Neuronal stem cell (in vitro differentiated cells): ENCODE measurements around the gene INTS13.
"Not testable (repeated sequence)": the region's sequence is repeated elsewhere in the genome, so short reads cannot be mapped to it uniquely, and the experiment has no call there.

Experiments
- DNase-seq: peaks from one replicate; pipeline ENCODE4 v3.0.0-alpha.2; 2013; ENCODE audit warnings: low spot score
- H2AFZ ChIP-seq: one replicate; pipeline ENCODE4 v1.6.1; 2013; ENCODE audit warnings: mild to moderate bottlenecking, low read length, inconsistent platforms
- H2AK5ac ChIP-seq: 2 replicates; pipeline ENCODE4 v1.6.1; 2013; ENCODE audit warnings: low read depth, mild to moderate bottlenecking, inconsistent platforms, low read length, moderate library complexity, mixed read lengths
- H2BK120ac ChIP-seq: 2 replicates; pipeline ENCODE4 v1.6.1; 2013; ENCODE audit warnings: low read depth, mild to moderate bottlenecking, inconsistent platforms, low read length, moderate library complexity, mixed read lengths
- H2BK12ac ChIP-seq: one replicate; pipeline ENCODE4 v1.6.1; 2013; ENCODE audit warnings: low read length, inconsistent platforms
- H2BK15ac ChIP-seq: 2 replicates; pipeline ENCODE4 v1.6.1; 2013; ENCODE audit warnings: mild to moderate bottlenecking, low read length, inconsistent platforms, mixed read lengths
- H2BK5ac ChIP-seq: one replicate; pipeline ENCODE4 v1.6.1; 2013; ENCODE audit warnings: inconsistent platforms, mild to moderate bottlenecking, low read length, moderate library complexity
- H3K14ac ChIP-seq: one replicate; pipeline ENCODE4 v1.6.1; 2013; ENCODE audit warnings: low read length, inconsistent platforms
- H3K18ac ChIP-seq: 2 replicates; pipeline ENCODE4 v1.6.1; 2013; ENCODE audit warnings: low read length, inconsistent platforms
- H3K23ac ChIP-seq: 2 replicates; pipeline ENCODE4 v1.6.1; 2013; ENCODE audit warnings: low read depth, mild to moderate bottlenecking, mixed read lengths, low read length, inconsistent platforms; ENCODE audit not compliant: poor library complexity
- H3K27ac ChIP-seq: replicated peaks from 3 replicates; pipeline ENCODE4 v1.5.1; 2013; ENCODE audit warnings: low read length, inconsistent platforms
- H3K27me3 ChIP-seq, 3 experiments: 2 replicates each; pipeline ENCODE4 v1.6.1; 2013; ENCODE audit warnings: low read length in 3 of 3, mild to moderate bottlenecking in 2 of 3, inconsistent platforms in 1 of 3, low read depth in 1 of 3, mixed read lengths in 1 of 3, moderate library complexity in 1 of 3; ENCODE audit not compliant: control insufficient read depth in 3 of 3, insufficient read depth in 3 of 3
- H3K36me3 ChIP-seq, 2 donors: replicated peaks in 1 of 2; 2 replicates each; pipeline ENCODE4 v1.6.1; 2013; ENCODE audit warnings: low read length in 2 of 2; ENCODE audit not compliant: control insufficient read depth in 2 of 2, insufficient read depth in 2 of 2
- H3K4ac ChIP-seq: 2 replicates; pipeline ENCODE4 v1.6.1; 2013; ENCODE audit warnings: inconsistent platforms, mild to moderate bottlenecking, low read length, moderate library complexity
- H3K4me1 ChIP-seq, 2 donors: 1 replicate in 1 of 2; 2 replicates in 1 of 2; pipeline ENCODE4 v1.6.1; 2013; ENCODE audit warnings: low read length in 2 of 2, low read depth in 1 of 2; ENCODE audit not compliant: control insufficient read depth in 2 of 2, insufficient read depth in 1 of 2
- H3K4me2 ChIP-seq: one replicate; pipeline ENCODE4 v1.6.1; 2013; ENCODE audit warnings: mild to moderate bottlenecking, low read length, inconsistent platforms; ENCODE audit not compliant: insufficient read depth, poor library complexity, severe bottlenecking
- H3K4me3 ChIP-seq, 2 donors: 2 replicates each; pipeline ENCODE4 v1.5.1; 2013; ENCODE audit warnings: low read length in 2 of 2, mild to moderate bottlenecking in 2 of 2, inconsistent platforms in 1 of 2, moderate library complexity in 1 of 2
- H3K79me1 ChIP-seq: one replicate; pipeline ENCODE4 v1.6.1; 2013; ENCODE audit warnings: low read depth, mild to moderate bottlenecking, inconsistent platforms, low read length, moderate library complexity
- H3K9ac ChIP-seq: one replicate; pipeline ENCODE4 v1.6.1; 2013; ENCODE audit warnings: mild to moderate bottlenecking, low read depth, low read length, inconsistent platforms; ENCODE audit not compliant: poor library complexity
- H3K9me3 ChIP-seq, 2 donors: replicated peaks in 1 of 2; 2 replicates each; pipeline versions ENCODE3 to v1.6.1; 2013; ENCODE audit warnings: low read length in 2 of 2, mild to moderate bottlenecking in 2 of 2, inconsistent platforms in 1 of 2, low read depth in 1 of 2, mixed read lengths in 1 of 2, moderate library complexity in 1 of 2; ENCODE audit not compliant: control insufficient read depth in 2 of 2, insufficient read depth in 1 of 2
- H4K8ac ChIP-seq: one replicate; pipeline ENCODE4 v1.6.1; 2013; ENCODE audit warnings: low read depth, mild to moderate bottlenecking, inconsistent platforms, low read length, moderate library complexity
- H4K91ac ChIP-seq: one replicate; pipeline ENCODE4 v1.6.1; 2013; ENCODE audit warnings: low read length, low read depth, mild to moderate bottlenecking, inconsistent platforms; ENCODE audit not compliant: poor library complexity
- WGBS, 2 donors: extraction: QIAGEN DNeasy Blood & Tissue Kit; methylation state at CpG; one replicate each; pipeline ENCODE4 v1.1.7; 2013; ENCODE audit warnings: missing lambda C conversion rate in 2 of 2, mixed read lengths in 1 of 2; ENCODE audit not compliant: insufficient read length in 2 of 2, insufficient replicate concordance in 1 of 2; ENCODE audit errors: extremely low coverage in 2 of 2; 5-methylcytosine and 5-hydroxymethylcytosine counted together

The INTS13 gene

DNA sequence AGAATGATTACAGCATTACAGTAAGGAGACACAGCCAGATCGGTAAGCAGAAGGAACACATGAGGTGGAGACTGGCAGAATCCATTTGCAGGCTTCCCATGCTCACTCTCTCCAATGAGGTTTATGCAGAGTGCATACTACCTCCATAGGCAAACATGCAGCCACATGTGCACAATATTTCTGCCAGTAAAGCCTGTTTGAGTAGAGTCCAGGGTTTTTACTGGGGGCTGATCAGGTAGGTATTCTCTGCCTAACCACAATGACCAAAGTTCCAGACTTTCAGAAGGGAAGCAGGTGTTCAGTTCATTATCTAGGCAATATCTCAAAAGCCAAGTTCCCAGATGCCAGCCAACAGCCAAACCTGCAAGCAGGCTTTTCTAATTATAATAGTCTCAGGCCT is 31.1 kb downstream of the INTS13 start:
- Histone ChIP-seq H3K4me1 (no peaks in the 10 kb centered on the region), H3K14ac (no peak overlapping the region), H3K79me1 (no peaks in the 10 kb centered on the region), H3K36me3 (peaks cover 2 to 76% of the 10 kb centered on the region in 2 donors), H2AK5ac (no peak overlapping the region), H2BK5ac (no peak overlapping the region), H3K9me3 (peaks cover 0 to 13% of the 10 kb centered on the region in 2 donors), H2BK120ac (no peak overlapping the region), H2BK15ac (no peak overlapping the region), H4K91ac (no peak overlapping the region), H3K4ac (no peak overlapping the region), H2BK12ac (no peak overlapping the region), H2AFZ (no peak overlapping the region), H3K4me2 (no peak overlapping the region), H4K8ac (no peak overlapping the region), H3K9ac (no peak overlapping the region), H3K27ac (no peak overlapping the region), H3K4me3 (no peak overlapping the region), H3K23ac (no peak overlapping the region), H3K27me3 (no peaks in the 10 kb centered on the region), H3K18ac (no peak overlapping the region)
- DNase-seq: no peak
- WGBS, 2 donors: no CpG with 5 or more reads among the region's 1 CpG

DNA sequence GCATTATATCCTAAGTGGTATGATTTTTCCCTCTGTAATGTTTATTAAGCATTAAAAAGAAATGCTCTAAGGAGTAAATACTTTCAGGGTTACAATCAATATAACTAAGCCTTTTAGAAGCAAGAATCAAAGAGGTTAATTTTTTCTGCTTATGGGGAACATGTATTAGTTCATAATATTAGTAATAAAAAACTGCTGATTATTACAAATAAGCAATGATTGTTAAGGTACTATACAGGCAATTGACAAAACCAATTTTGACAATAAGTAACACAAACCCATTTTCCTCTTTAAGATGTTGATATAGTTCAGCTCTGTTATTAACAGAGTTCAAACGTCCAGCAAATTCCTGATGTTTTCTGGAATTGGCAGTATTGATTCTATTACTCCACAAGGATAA is 31.8 kb downstream of the INTS13 start:
- Histone ChIP-seq H4K91ac (no peak overlapping the region), H2BK120ac (no peak overlapping the region), H4K8ac (no peak overlapping the region), H3K14ac (no peak overlapping the region), H2BK15ac (no peak overlapping the region), H2BK5ac (no peak overlapping the region), H3K9ac (no peak overlapping the region), H2BK12ac (no peak overlapping the region), H3K79me1 (no peaks in the 10 kb centered on the region), H3K4me2 (no peak overlapping the region), H3K18ac (no peak overlapping the region), H3K4ac (no peak overlapping the region), H3K9me3 (peaks cover 0 to 13% of the 10 kb centered on the region in 2 donors), H3K27me3 (no peaks in the 10 kb centered on the region), H3K36me3 (peaks cover 2 to 69% of the 10 kb centered on the region in 2 donors), H2AK5ac (no peak overlapping the region), H3K4me1 (no peaks in the 10 kb centered on the region), H3K27ac (no peak overlapping the region), H3K4me3 (no peak overlapping the region), H2AFZ (no peak overlapping the region), H3K23ac (no peak overlapping the region)
- no CpG with 5 or more reads among the region's 1 CpG for WGBS, 2 donors
- no peak for DNase-seq

DNA sequence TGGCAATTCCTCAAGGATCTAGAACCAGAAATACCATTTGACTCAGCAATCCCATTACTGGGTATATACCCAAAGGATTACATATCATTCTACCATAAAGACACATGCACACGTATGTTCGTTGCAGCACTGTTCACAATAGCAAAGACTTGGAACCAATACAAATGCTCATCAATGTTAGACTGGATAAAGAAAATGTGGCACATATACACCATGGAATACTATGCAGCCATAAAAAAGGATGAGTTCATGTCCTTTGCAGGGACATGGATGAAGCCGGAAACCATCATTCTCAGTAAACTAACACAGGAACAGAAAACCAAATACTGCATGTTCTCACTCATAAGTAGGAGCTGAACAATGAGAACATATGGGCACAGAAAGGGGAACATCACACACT is 34.4 kb downstream of the INTS13 start:
- H3K14ac ChIP-seq, H4K8ac ChIP-seq, H2AFZ ChIP-seq, H3K9ac ChIP-seq, H3K27me3 ChIP-seq, H3K4me1 ChIP-seq, H3K4ac ChIP-seq, H3K4me2 ChIP-seq, DNase-seq, H2BK120ac ChIP-seq, H2BK15ac ChIP-seq, H3K27ac ChIP-seq, H3K23ac ChIP-seq, H2BK12ac ChIP-seq, H3K18ac ChIP-seq, H2AK5ac ChIP-seq, H2BK5ac ChIP-seq, H4K91ac ChIP-seq, H3K79me1 ChIP-seq, H3K4me3 ChIP-seq: not testable (repeated sequence)
- Histone ChIP-seq H3K9me3 (peaks cover 0 to 13% of the 10 kb centered on the region in 2 donors), H3K36me3 (peaks cover 2 to 56% of the 10 kb centered on the region in 2 donors)
- no CpG with 5 or more reads among the region's 3 CpGs for WGBS, 2 donors

DNA sequence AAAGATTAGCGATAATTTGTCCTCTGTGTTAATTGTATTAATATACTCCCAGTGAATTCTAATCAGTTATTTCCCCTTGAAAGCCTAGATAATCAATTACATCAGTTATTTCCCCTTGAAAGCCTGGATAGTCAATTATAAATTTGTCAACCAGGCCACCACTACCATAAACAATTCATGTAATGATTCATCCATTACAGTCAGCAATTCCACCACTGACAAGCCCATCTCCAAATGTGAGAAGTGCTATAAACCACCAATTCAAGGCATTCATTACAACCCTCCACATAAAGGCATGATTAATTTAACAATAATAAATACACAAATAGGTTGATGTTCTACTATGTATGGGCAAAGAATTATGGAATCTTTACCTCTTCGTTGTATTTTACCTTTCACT is 40.9 kb downstream of the INTS13 start:
- no peak overlapping the region for H2AK5ac ChIP-seq
- no peaks in the 10 kb centered on the region for H3K9me3 ChIP-seq
- H3K79me1 ChIP-seq: no peaks in the 10 kb centered on the region
- H2AFZ ChIP-seq: no peak overlapping the region
- H2BK5ac ChIP-seq: no peak overlapping the region
- no peak overlapping the region for H3K4me2 ChIP-seq
- H3K18ac ChIP-seq: no peak overlapping the region
- H2BK120ac ChIP-seq: no peak overlapping the region
- H3K27ac ChIP-seq: no peak overlapping the region
- H4K8ac ChIP-seq: no peak overlapping the region
- H2BK15ac ChIP-seq: no peak overlapping the region
- peaks cover 0 to 15% of the 10 kb centered on the region in 2 donors for H3K36me3 ChIP-seq
- H3K9ac ChIP-seq: no peak overlapping the region
- H3K23ac ChIP-seq: no peak overlapping the region
- H2BK12ac ChIP-seq: no peak overlapping the region
- no peak overlapping the region for H4K91ac ChIP-seq
- H3K14ac ChIP-seq: no peak overlapping the region
- DNase-seq: no peak
- H3K4me1 ChIP-seq: no peaks in the 10 kb centered on the region
- WGBS, 2 donors: no CpG with 5 or more reads among the region's 2 CpGs
- no peak overlapping the region for H3K4me3 ChIP-seq
- H3K27me3 ChIP-seq: no peaks in the 10 kb centered on the region
- H3K4ac ChIP-seq: no peak overlapping the region
